HEK293 (cell line): ENCODE data around the gene SLC6A14.

Experiments used
- HOXA7 ChIP-seq: sonication (generic); formaldehyde crosslinking; IDR thresholded peaks from 2 replicates; pipeline ENCODE4 v1.8.1; 2022; ENCODE audit warnings: missing genetic modification reagents, borderline replicate concordance
- ZBTB49 ChIP-seq: fragments of 450-650 bp; formaldehyde crosslinking; IDR thresholded peaks from 2 replicates; pipeline ENCODE4 v1.5.1; 2016; ENCODE audit warnings: missing biosample characterization, missing genetic modification characterization, low read depth

GRCh38 chrX:116480059-116480458, 43.7 kb downstream of the SLC6A14 start:
- TF ChIP-seq HOXA7: no peak
- TF ChIP-seq ZBTB49: no peak
